Activated CD4-positive, alpha-beta memory T cell treated with anti-CD3 and anti-CD28 coated beads, Interleukin-2, amount 10 ng/mL, durations not matched to agents 7 days and 5 days (primary cell): ENCODE measurements around the gene MED10. TPM values are rescaled to one million over a fixed set of nuclear protein-coding genes. Genes with fewer than 3 reads are reported as not detected.

Source experiments
- CTCF ChIA-PET: fragments of 350-600 bp; sonication (Branson Sonifier 250); formaldehyde crosslinking; loops from one replicate; lab custom pipeline; 2021; ENCODE audit warnings: antibody characterized with exemption, inconsistent platforms; lab: Charles Lee
- POLR2A ChIA-PET: fragments of 350-600 bp; sonication (Branson Sonifier 250); formaldehyde crosslinking; loops from one replicate; lab custom pipeline; 2021; ENCODE audit warnings: antibody characterized with exemption; lab: Charles Lee
- DNase-seq: peaks from one replicate; pipeline ENCODE4 v3.0.0-alpha.2; 2020
- H3K27ac Mint-ChIP-seq: one replicate; pipeline ENCODE4 v1.8.0; 2021; ENCODE audit warnings: mild to moderate bottlenecking, mixed read lengths
- H3K27me3 Mint-ChIP-seq: one replicate; pipeline ENCODE4 v1.8.0; 2021; ENCODE audit warnings: mixed read lengths
- H3K36me3 Mint-ChIP-seq: one replicate; pipeline ENCODE4 v1.8.0; 2021; ENCODE audit warnings: low read depth, mixed read lengths
- H3K4me1 Mint-ChIP-seq: one replicate; pipeline ENCODE4 v1.8.0; 2021; ENCODE audit warnings: mixed read lengths
- H3K4me3 Mint-ChIP-seq: one replicate; pipeline ENCODE4 v1.8.0; 2021; ENCODE audit warnings: mild to moderate bottlenecking, mixed read lengths
- H3K9me3 Mint-ChIP-seq: one replicate; pipeline ENCODE4 v1.8.0; 2021; ENCODE audit warnings: mixed read lengths
- total RNA-seq, 2 experiments: library from RNA; stranded (reverse); gene quantifications; one replicate each; pipeline ENCODE4 v1.2.3, GENCODE V29; 2021

Gene MED10
- total RNA-seq, 2 experiments from 2014 or later: 50.1 to 52.9 TPM

- POLR2A ChIA-PET: no interaction called here
- no peak for DNase-seq
- Mint-ChIP-seq H3K27me3 (peaks cover 6% of the 10 kb centered on the region), H3K27ac (no peak overlapping the region), H3K36me3 (no peaks in the 10 kb centered on the region), H3K4me3 (no peak overlapping the region), H3K9me3 (no peaks in the 10 kb centered on the region), H3K4me1 (no peaks in the 10 kb centered on the region)
- CTCF ChIA-PET: no interaction called here
These were observed 29.9 kb upstream of the MED10 start for GRCh38 chr5:6408260-6408596.

GRCh38 chr5:6407558-6408259, 29.4 kb upstream of the MED10 start:
- H3K9me3 Mint-ChIP-seq: no peaks in the 10 kb centered on the region
- no peak overlapping the region for H3K27ac Mint-ChIP-seq
- no peak overlapping the region for H3K4me3 Mint-ChIP-seq
- POLR2A ChIA-PET: no interaction called here
- CTCF ChIA-PET: no interaction called here
- no peaks in the 10 kb centered on the region for H3K36me3 Mint-ChIP-seq
- peaks cover 11% of the 10 kb centered on the region for H3K27me3 Mint-ChIP-seq
- no peak for DNase-seq
- H3K4me1 Mint-ChIP-seq: no peaks in the 10 kb centered on the region

GRCh38 chr5:6405591-6405990, 27.2 kb upstream of the MED10 start:
- no peak for DNase-seq
- Mint-ChIP-seq H3K4me1 (no peaks in the 10 kb centered on the region), H3K27ac (no peak overlapping the region), H3K27me3 (peaks cover 13% of the 10 kb centered on the region), H3K9me3 (no peaks in the 10 kb centered on the region), H3K4me3 (no peak overlapping the region), H3K36me3 (no peaks in the 10 kb centered on the region)
- CTCF ChIA-PET: no interaction called here
- POLR2A ChIA-PET: no interaction called here

- ChIA-PET CTCF (interaction anchor here (0.6 kb wide), 1 partner anchor 107 kb away, joined by 3 read pairs; no protein-coding TSS in a partner anchor), POLR2A (no interaction called here)
- DNase-seq: no peak
- Mint-ChIP-seq H3K9me3 (no peaks in the 10 kb centered on the region), H3K4me1 (no peaks in the 10 kb centered on the region), H3K27ac (no peak overlapping the region), H3K36me3 (no peaks in the 10 kb centered on the region), H3K4me3 (no peak overlapping the region), H3K27me3 (peaks cover 17% of the 10 kb centered on the region)
These were observed 25.8 kb upstream of the MED10 start for GRCh38 chr5:6404129-6404528.

GRCh38 chr5:6403416-6403815, 25.1 kb upstream of the MED10 start:
- H3K27me3 Mint-ChIP-seq: peaks cover 17% of the 10 kb centered on the region
- no peaks in the 10 kb centered on the region for H3K36me3 Mint-ChIP-seq
- ChIA-PET POLR2A (no interaction called here), CTCF (no interaction called here)
- H3K9me3 Mint-ChIP-seq: no peaks in the 10 kb centered on the region
- no peak overlapping the region for H3K4me3 Mint-ChIP-seq
- DNase-seq: no peak
- H3K27ac Mint-ChIP-seq: no peak overlapping the region
- H3K4me1 Mint-ChIP-seq: no peaks in the 10 kb centered on the region

- Mint-ChIP-seq H3K4me1 (no peaks in the 10 kb centered on the region), H3K36me3 (no peaks in the 10 kb centered on the region), H3K27ac (no peak overlapping the region), H3K27me3 (peaks cover 17% of the 10 kb centered on the region), H3K4me3 (no peak overlapping the region), H3K9me3 (no peaks in the 10 kb centered on the region)
- DNase-seq: no peak
- ChIA-PET CTCF (no interaction called here), POLR2A (no interaction called here)
These were observed 24.6 kb upstream of the MED10 start for GRCh38 chr5:6402939-6403338.

GRCh38 chr5:6401410-6401809, 23.1 kb upstream of the MED10 start:
- peaks cover 13% of the 10 kb centered on the region for H3K27me3 Mint-ChIP-seq

GRCh38 chr5:6399980-6400910, 21.9 kb upstream of the MED10 start:
- Mint-ChIP-seq H3K36me3 (no peaks in the 10 kb centered on the region), H3K9me3 (no peaks in the 10 kb centered on the region), H3K4me3 (no peak overlapping the region), H3K27ac (no peak overlapping the region), H3K4me1 (no peaks in the 10 kb centered on the region), H3K27me3 (peaks cover 13% of the 10 kb centered on the region)
- ChIA-PET POLR2A (no interaction called here), CTCF (no interaction called here)
- no peak for DNase-seq

More at GRCh38 chr5:6401410-6401809, 23.1 kb upstream of the MED10 start:
- Mint-ChIP-seq H3K36me3 (no peaks in the 10 kb centered on the region), H3K4me3 (no peak overlapping the region), H3K4me1 (no peaks in the 10 kb centered on the region), H3K9me3 (no peaks in the 10 kb centered on the region), H3K27ac (no peak overlapping the region)
- ChIA-PET CTCF (no interaction called here), POLR2A (no interaction called here)
- no peak for DNase-seq

- H3K4me3 Mint-ChIP-seq: no peak overlapping the region
- CTCF ChIA-PET: no interaction called here
- no peaks in the 10 kb centered on the region for H3K36me3 Mint-ChIP-seq
- H3K27me3 Mint-ChIP-seq: peaks cover 13% of the 10 kb centered on the region
- DNase-seq: no peak
- no peaks in the 10 kb centered on the region for H3K9me3 Mint-ChIP-seq
- peaks cover under 1% of the 10 kb centered on the region for H3K4me1 Mint-ChIP-seq
- POLR2A ChIA-PET: no interaction called here
- H3K27ac Mint-ChIP-seq: no peak overlapping the region
These were observed 20.4 kb upstream of the MED10 start for GRCh38 chr5:6398570-6399230.

GRCh38 chr5:6397536-6398269, 19.4 kb upstream of the MED10 start:
- peaks cover 7% of the 10 kb centered on the region for H3K27me3 Mint-ChIP-seq

GRCh38 chr5:6396836-6397535, 18.6 kb upstream of the MED10 start:
- Mint-ChIP-seq H3K27me3 (peaks cover 7% of the 10 kb centered on the region), H3K4me3 (no peak overlapping the region), H3K4me1 (peaks cover 3% of the 10 kb centered on the region), H3K36me3 (no peaks in the 10 kb centered on the region), H3K9me3 (no peaks in the 10 kb centered on the region), H3K27ac (no peak overlapping the region)
- CTCF ChIA-PET: no interaction called here
- DNase-seq: no peak
- POLR2A ChIA-PET: no interaction called here

More at GRCh38 chr5:6397536-6398269, 19.4 kb upstream of the MED10 start:
- ChIA-PET POLR2A (no interaction called here), CTCF (no interaction called here)
- no peaks in the 10 kb centered on the region for H3K9me3 Mint-ChIP-seq
- no peak for DNase-seq
- H3K4me3 Mint-ChIP-seq: no peak overlapping the region
- H3K4me1 Mint-ChIP-seq: peaks cover 3% of the 10 kb centered on the region
- H3K27ac Mint-ChIP-seq: no peak overlapping the region
- no peaks in the 10 kb centered on the region for H3K36me3 Mint-ChIP-seq

GRCh38 chr5:6396043-6396442, 17.7 kb upstream of the MED10 start:
- Mint-ChIP-seq H3K27ac (no peak overlapping the region), H3K27me3 (peaks cover 4% of the 10 kb centered on the region), H3K9me3 (no peaks in the 10 kb centered on the region), H3K4me3 (no peak overlapping the region), H3K36me3 (no peaks in the 10 kb centered on the region), H3K4me1 (peaks cover 3% of the 10 kb centered on the region)
- POLR2A ChIA-PET: no interaction called here
- DNase-seq: no peak
- CTCF ChIA-PET: no interaction called here
